ENCODE data around the gene MTCH1. TPM values are rescaled to one million over a fixed set of nuclear protein-coding genes. Genes with fewer than 3 reads are reported as not detected.

MTCH1 gene
- total RNA-seq, 1 experiment from 2014 or later = 161 TPM

- POLR2A ChIA-PET = no interaction called here
- Histone ChIP-seq H2AFZ (ENCODE audit: low read depth, low read length, poor library complexity, severe bottlenecking) (no peak overlapping the region), H3K27me3 (ENCODE audit: insufficient read depth, low read length) (no peaks in the 10 kb centered on the region), H4K20me1 (ENCODE audit: insufficient read depth) (no peaks in the 10 kb centered on the region), H3K9me2 (ENCODE audit: insufficient read depth) (no peaks in the 10 kb centered on the region), H3K36me3 (ENCODE audit: control insufficient read depth in 1 of 2, insufficient read depth in 2 of 2, low read length in 2 of 2) (peaks cover 70 to 93% of the 10 kb centered on the region in 2 experiments), H3K9me3 (ENCODE audit: control insufficient read depth in 1 of 2, insufficient read depth in 1 of 2, low read depth in 1 of 2, low read length in 2 of 2) (no peaks in the 10 kb centered on the region), H3K9ac (ENCODE audit: low read length) (no peak overlapping the region), H3K27ac (ENCODE audit: low read depth, low read length) (no peak overlapping the region), H3K4me2 (ENCODE audit: low read length) (no peak overlapping the region), H3K79me2 (ENCODE audit: insufficient read depth, low read length) (peaks cover 6% of the 10 kb centered on the region), H3K4me3 (replicated peaks in 1 of 2; ENCODE audit: low read depth in 1 of 2, low read length in 2 of 2) (no peak overlapping the region), H3K4me1 (ENCODE audit: control insufficient read depth in 1 of 2, insufficient read depth in 2 of 2, low read length in 2 of 2) (no peaks in the 10 kb centered on the region)
- RAD21 ChIA-PET (ENCODE audit: low non-redundant PET in 1 of 2, low total read pairs in 2 of 2, uncharacterized antibody in 2 of 2, unreplicated experiment in 2 of 2) = no interaction called here
- CTCF ChIA-PET = no interaction called here
- DNase-seq (ENCODE audit: low read depth, low spot score) (no peak), ATAC-seq (no peak)
- intact Hi-C loops (cut with micrococcal nuclease) = no loop called here
- BruUV-seq (replicated peaks) = no TSS peak
- TF ChIP-seq ZNF274 (IDR thresholded peaks at IDR 0.05; ENCODE audit: low read depth, low read length) (no peak), POLR2A (IDR thresholded peaks at IDR 0.05; ENCODE audit: borderline replicate concordance, extremely low read depth, insufficient read depth, insufficient read length) (no peak), ELF1 (IDR thresholded peaks at IDR 0.05; ENCODE audit: borderline replicate concordance, low read depth) (no peak), JUND (IDR thresholded peaks at IDR 0.05) (no peak), TCF7L2 (IDR thresholded peaks at IDR 0.05; ENCODE audit: borderline replicate concordance, extremely low read depth, insufficient read depth, insufficient read length) (no peak), RAD21 (IDR thresholded peaks at IDR 0.05; ENCODE audit: low read depth) (no peak), POLR2AphosphoS5 (IDR thresholded peaks at IDR 0.05; ENCODE audit: low read depth, low read length) (no peak), CBX3 (IDR thresholded peaks at IDR 0.05; ENCODE audit: low read depth) (no peak), CTCF (IDR thresholded peaks at IDR 0.05 in 2 of 3, conservative IDR thresholded peaks at IDR 0.05 in 1 of 3; ENCODE audit: borderline replicate concordance in 1 of 3, insufficient read depth in 1 of 3, low read depth in 2 of 3, low read length in 2 of 3) (no peak), ATF3 (IDR thresholded peaks at IDR 0.05) (no peak), CEBPB (IDR thresholded peaks at IDR 0.05; ENCODE audit: low read depth) (no peak), SP1 (IDR thresholded peaks at IDR 0.05; ENCODE audit: low read depth) (no peak), SRF (IDR thresholded peaks at IDR 0.05; ENCODE audit: low read depth) (no peak)
- TF ChIP-seq, protein P1, sequence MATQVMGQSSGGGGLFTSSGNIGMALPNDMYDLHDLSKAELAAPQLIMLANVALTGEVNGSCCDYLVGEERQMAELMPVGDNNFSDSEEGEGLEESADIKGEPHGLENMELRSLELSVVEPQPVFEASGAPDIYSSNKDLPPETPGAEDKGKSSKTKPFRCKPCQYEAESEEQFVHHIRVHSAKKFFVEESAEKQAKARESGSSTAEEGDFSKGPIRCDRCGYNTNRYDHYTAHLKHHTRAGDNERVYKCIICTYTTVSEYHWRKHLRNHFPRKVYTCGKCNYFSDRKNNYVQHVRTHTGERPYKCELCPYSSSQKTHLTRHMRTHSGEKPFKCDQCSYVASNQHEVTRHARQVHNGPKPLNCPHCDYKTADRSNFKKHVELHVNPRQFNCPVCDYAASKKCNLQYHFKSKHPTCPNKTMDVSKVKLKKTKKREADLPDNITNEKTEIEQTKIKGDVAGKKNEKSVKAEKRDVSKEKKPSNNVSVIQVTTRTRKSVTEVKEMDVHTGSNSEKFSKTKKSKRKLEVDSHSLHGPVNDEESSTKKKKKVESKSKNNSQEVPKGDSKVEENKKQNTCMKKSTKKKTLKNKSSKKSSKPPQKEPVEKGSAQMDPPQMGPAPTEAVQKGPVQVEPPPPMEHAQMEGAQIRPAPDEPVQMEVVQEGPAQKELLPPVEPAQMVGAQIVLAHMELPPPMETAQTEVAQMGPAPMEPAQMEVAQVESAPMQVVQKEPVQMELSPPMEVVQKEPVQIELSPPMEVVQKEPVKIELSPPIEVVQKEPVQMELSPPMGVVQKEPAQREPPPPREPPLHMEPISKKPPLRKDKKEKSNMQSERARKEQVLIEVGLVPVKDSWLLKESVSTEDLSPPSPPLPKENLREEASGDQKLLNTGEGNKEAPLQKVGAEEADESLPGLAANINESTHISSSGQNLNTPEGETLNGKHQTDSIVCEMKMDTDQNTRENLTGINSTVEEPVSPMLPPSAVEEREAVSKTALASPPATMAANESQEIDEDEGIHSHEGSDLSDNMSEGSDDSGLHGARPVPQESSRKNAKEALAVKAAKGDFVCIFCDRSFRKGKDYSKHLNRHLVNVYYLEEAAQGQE (IDR thresholded peaks at IDR 0.05; ENCODE audit: low read depth) = no peak
These were observed 12.8 kb downstream of the MTCH1 start for GRCh38 chr6:36973190-36973589.

Measured in HCT116 (cell line).